Subcutaneous abdominal adipose tissue (tissue), 5 donors: Measurements from ENCODE around the gene ZMPSTE24.
"Not testable (repeated sequence)": the region's sequence is repeated elsewhere in the genome, so short reads cannot be mapped to it uniquely, and the experiment has no call there.

Experiments
- H3K27ac ChIP-seq: one replicate; pipeline ENCODE4 v1.7.0; 2013; ENCODE audit warnings: low read depth, mild to moderate bottlenecking, inconsistent platforms, low read length, moderate library complexity
- H3K27me3 ChIP-seq, 5 donors: one replicate each; pipeline ENCODE4 v1.7.0; 2013; ENCODE audit warnings: low read length in 5 of 5, inconsistent platforms in 1 of 5; ENCODE audit not compliant: control insufficient read depth in 5 of 5, insufficient read depth in 4 of 5
- H3K36me3 ChIP-seq, 5 donors: one replicate each; pipeline ENCODE4 v1.7.0; 2013; ENCODE audit warnings: low read length in 5 of 5; ENCODE audit not compliant: control insufficient read depth in 5 of 5, insufficient read depth in 5 of 5
- H3K4me1 ChIP-seq, 5 donors: one replicate each; pipeline ENCODE4 v1.7.0; 2013; ENCODE audit warnings: low read length in 5 of 5, mild to moderate bottlenecking in 3 of 5, moderate library complexity in 1 of 5; ENCODE audit not compliant: control insufficient read depth in 5 of 5, insufficient read depth in 5 of 5
- H3K4me3 ChIP-seq, 5 donors: one replicate each; pipeline ENCODE4 v1.7.0; 2013; ENCODE audit warnings: low read length in 5 of 5, low read depth in 1 of 5
- H3K9ac ChIP-seq, 5 donors: one replicate each; pipeline ENCODE4 v1.7.0; 2013; ENCODE audit warnings: low read length in 5 of 5, mild to moderate bottlenecking in 4 of 5, moderate library complexity in 3 of 5
- H3K9me3 ChIP-seq, 5 donors: one replicate each; pipeline ENCODE4 v1.7.0; 2013; ENCODE audit warnings: low read length in 5 of 5; ENCODE audit not compliant: control insufficient read depth in 5 of 5
- donor health status: healthy.
- donor health status: healthy.
- donor health status: healthy.
- donor health status: healthy.
- donor health status: healthy.

Gene ZMPSTE24

GRCh38 chr1:40257688-40258444 lies at the start of gene ZMPSTE24:
ZMPSTE24 (plus strand) TSS chr1:40258236; CDS start chr1:40258272, 36 bp downstream.
- H3K27ac ChIP-seq: peak within 1 kb of the TSS; percentile 99
- H3K9me3 ChIP-seq: no peaks in the 10 kb centered on the region
- H3K9ac ChIP-seq: peak within 1 kb of the TSS; percentile 98 to 100 (median 99)
- H3K4me1 ChIP-seq: peaks cover 0 to 37% (median 29%) of the 10 kb centered on the region in 5 donors
- H3K27me3 ChIP-seq: no peaks in the 10 kb centered on the region
- peak within 1 kb of the TSS; percentile 92 to 99 (median 99) for H3K4me3 ChIP-seq
- peaks cover 16 to 28% (median 21%) of the 10 kb centered on the region in 5 donors for H3K36me3 ChIP-seq

- H3K9ac ChIP-seq: no peak overlapping the region
- no peak overlapping the region for H3K27ac ChIP-seq
- H3K4me3 ChIP-seq: no peak overlapping the region
- H3K9me3 ChIP-seq: no peaks in the 10 kb centered on the region
- H3K27me3 ChIP-seq: no peaks in the 10 kb centered on the region
- peaks cover 0 to 5% (median 0%) of the 10 kb centered on the region in 5 donors for H3K4me1 ChIP-seq
- peaks cover 10 to 32% (median 18%) of the 10 kb centered on the region in 5 donors for H3K36me3 ChIP-seq
Measured at GRCh38 chr1:40210511-40211204, 47.4 kb upstream of the ZMPSTE24 start.

- no peaks in the 10 kb centered on the region for H3K27me3 ChIP-seq
- H3K4me3 ChIP-seq: no peak overlapping the region
- no peaks in the 10 kb centered on the region for H3K4me1 ChIP-seq
- no peak overlapping the region for H3K9ac ChIP-seq
- peaks cover 0 to 15% (median 10%) of the 10 kb centered on the region in 5 donors for H3K36me3 ChIP-seq
- H3K27ac ChIP-seq: no peak overlapping the region
- H3K9me3 ChIP-seq: no peaks in the 10 kb centered on the region
Measured at GRCh38 chr1:40218333-40218732, 39.7 kb upstream of the ZMPSTE24 start.

GRCh38 chr1:40221471-40221905 lies 36.5 kb upstream of the ZMPSTE24 start:
- H3K27ac ChIP-seq, H3K4me1 ChIP-seq, H3K9me3 ChIP-seq, H3K9ac ChIP-seq, H3K4me3 ChIP-seq, H3K27me3 ChIP-seq: not testable (repeated sequence)
- peaks cover 0 to 21% (median 12%) of the 10 kb centered on the region in 5 donors for H3K36me3 ChIP-seq

GRCh38 chr1:40221977-40222772 lies 35.9 kb upstream of the ZMPSTE24 start:
- H3K9ac ChIP-seq: no peak overlapping the region
- no peaks in the 10 kb centered on the region for H3K27me3 ChIP-seq
- H3K27ac ChIP-seq: no peak overlapping the region
- no peaks in the 10 kb centered on the region for H3K9me3 ChIP-seq
- H3K36me3 ChIP-seq: peaks cover under 1 to 23% (median 12%) of the 10 kb centered on the region in 5 donors
- no peak overlapping the region for H3K4me3 ChIP-seq
- H3K4me1 ChIP-seq: no peaks in the 10 kb centered on the region

GRCh38 chr1:40224040-40224439 lies 34.0 kb upstream of the ZMPSTE24 start:
- Histone ChIP-seq H3K36me3 (peaks cover 0 to 23% (median 10%) of the 10 kb centered on the region in 5 donors), H3K4me3 (no peak overlapping the region), H3K9ac (no peak overlapping the region), H3K4me1 (no peaks in the 10 kb centered on the region), H3K9me3 (no peaks in the 10 kb centered on the region), H3K27me3 (no peaks in the 10 kb centered on the region), H3K27ac (no peak overlapping the region)

- Histone ChIP-seq H3K9ac (no peak overlapping the region), H3K27me3 (no peaks in the 10 kb centered on the region), H3K4me3 (no peak overlapping the region), H3K36me3 (peaks cover 0 to 26% (median 12%) of the 10 kb centered on the region in 5 donors), H3K9me3 (no peaks in the 10 kb centered on the region), H3K27ac (no peak overlapping the region), H3K4me1 (no peaks in the 10 kb centered on the region)
Measured at GRCh38 chr1:40226192-40226591, 31.8 kb upstream of the ZMPSTE24 start.

GRCh38 chr1:40232444-40232843 lies 25.6 kb upstream of the ZMPSTE24 start:
- H3K9ac ChIP-seq: no peak overlapping the region
- no peaks in the 10 kb centered on the region for H3K9me3 ChIP-seq
- H3K4me1 ChIP-seq: no peaks in the 10 kb centered on the region
- H3K27ac ChIP-seq: no peak overlapping the region
- no peak overlapping the region for H3K4me3 ChIP-seq
- no peaks in the 10 kb centered on the region for H3K27me3 ChIP-seq
- peaks cover 36 to 59% (median 43%) of the 10 kb centered on the region in 5 donors for H3K36me3 ChIP-seq

GRCh38 chr1:40239626-40240025 lies 18.4 kb upstream of the ZMPSTE24 start:
- no peaks in the 10 kb centered on the region for H3K9me3 ChIP-seq
- no peak overlapping the region for H3K9ac ChIP-seq
- H3K4me1 ChIP-seq: peaks cover 0 to 26% (median 10%) of the 10 kb centered on the region in 5 donors
- H3K27me3 ChIP-seq: no peaks in the 10 kb centered on the region
- H3K36me3 ChIP-seq: peaks cover 24 to 36% (median 32%) of the 10 kb centered on the region in 5 donors
- H3K27ac ChIP-seq: no peak overlapping the region
- H3K4me3 ChIP-seq: no peak overlapping the region
